Sigmoid colon (tissue), 4 donors: ENCODE measurements around the gene PSORS1C1.
"Not testable (repeated sequence)": the region's sequence is repeated elsewhere in the genome, so short reads cannot be mapped to it uniquely, and the experiment has no call there.

Experiments
- CTCF ChIP-seq, 4 experiments: fragments of 450-650 bp in 3 of 4; fragments of 200-600 bp in 1 of 4; IDR thresholded peaks; one replicate each; pipeline ENCODE4 v1.5.1; 2016 to 2019; ENCODE audit warnings: antibody characterized with exemption in 4 of 4, mild to moderate bottlenecking in 3 of 4, moderate library complexity in 2 of 4
- POLR2AphosphoS5 ChIP-seq, 4 donors: sonication (generic); formaldehyde crosslinking; IDR thresholded peaks; one replicate each; pipeline ENCODE4 v1.6.1; 2017; ENCODE audit warnings: antibody characterized with exemption in 4 of 4

GRCh38 chr6:31067028-31067427 lies 47.6 kb upstream of the PSORS1C1 start:
- TF ChIP-seq POLR2AphosphoS5, CTCF (IDR thresholded peaks at IDR 0.05): not testable (repeated sequence)
